ENCODE data around the gene ATP5PB. TPM values are rescaled to one million over a fixed set of nuclear protein-coding genes. Genes with fewer than 3 reads are reported as not detected.

Gene ATP5PB, protein sequence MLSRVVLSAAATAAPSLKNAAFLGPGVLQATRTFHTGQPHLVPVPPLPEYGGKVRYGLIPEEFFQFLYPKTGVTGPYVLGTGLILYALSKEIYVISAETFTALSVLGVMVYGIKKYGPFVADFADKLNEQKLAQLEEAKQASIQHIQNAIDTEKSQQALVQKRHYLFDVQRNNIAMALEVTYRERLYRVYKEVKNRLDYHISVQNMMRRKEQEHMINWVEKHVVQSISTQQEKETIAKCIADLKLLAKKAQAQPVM
- total RNA-seq (100 to 1,000 TPM; 180 to 206 TPM), polyA plus RNA-seq (ENCODE audit: insufficient read length in 6 of 6) (100 to 1,000 TPM; 263 to 319 (median 289) TPM)
- long read RNA-seq, donor 1, transcript ATP5PB-202 (7 exons, 3,156 nt) = major isoform, 101 of 154 reads
- long read RNA-seq, donor 1, partial matches to known transcripts = 44 of 154 reads
- long read RNA-seq, donor 1, other reads (novel, unspliced or antisense) = 5 of 154 reads
- long read RNA-seq, donor 2, transcript ATP5PB-201 (6 exons, 1,040 nt) = minor isoform, 7 of 136 reads
- long read RNA-seq, donor 2, transcript ATP5PB-202 (7 exons, 3,156 nt) = major isoform, 90 of 136 reads
- long read RNA-seq, donor 2, partial matches to known transcripts = 34 of 136 reads
- long read RNA-seq, donor 2, other reads (novel, unspliced or antisense) = 5 of 136 reads
- long read RNA-seq, donor 3, transcript ATP5PB-202 (7 exons, 3,156 nt) = major isoform, 114 of 135 reads
- long read RNA-seq, donor 3, partial matches to known transcripts = 20 of 135 reads
- long read RNA-seq, donor 3, other reads (novel, unspliced or antisense) = 0 of 135 reads
- long read RNA-seq, donor 4, transcript ATP5PB-202 (7 exons, 3,156 nt) = major isoform, 152 of 165 reads
- long read RNA-seq, donor 4, partial matches to known transcripts = 6 of 165 reads
- long read RNA-seq, donor 4, other reads (novel, unspliced or antisense) = 3 of 165 reads
- long read RNA-seq, donor 5, transcript ATP5PB-202 (7 exons, 3,156 nt) = major isoform, 95 of 113 reads
- long read RNA-seq, donor 5, partial matches to known transcripts = 15 of 113 reads
- long read RNA-seq, donor 5, other reads (novel, unspliced or antisense) = 0 of 113 reads
- long read RNA-seq, donor 6, transcript ATP5PB-202 (7 exons, 3,156 nt) = major isoform, 133 of 188 reads
- long read RNA-seq, donor 6, partial matches to known transcripts = 39 of 188 reads
- long read RNA-seq, donor 6, other reads (novel, unspliced or antisense) = 12 of 188 reads
- long read RNA-seq, donor 7, transcript ATP5PB-202 (7 exons, 3,156 nt) = major isoform, 72 of 85 reads
- long read RNA-seq, donor 7, partial matches to known transcripts = 11 of 85 reads
- long read RNA-seq, donor 7, other reads (novel, unspliced or antisense) = 0 of 85 reads
- long read RNA-seq, donor 8, transcript ATP5PB-202 (7 exons, 3,156 nt) = major isoform, 58 of 66 reads
- long read RNA-seq, donor 8, partial matches to known transcripts = 8 of 66 reads
- long read RNA-seq, donor 8, other reads (novel, unspliced or antisense) = 0 of 66 reads
- long read RNA-seq, donor 9 = 0 reads
- long read RNA-seq, donor 10, transcript ATP5PB-201 (6 exons, 1,040 nt) = minor isoform, 11 of 249 reads
- long read RNA-seq, donor 10, transcript ATP5PB-202 (7 exons, 3,156 nt) = major isoform, 228 of 249 reads
- long read RNA-seq, donor 10, partial matches to known transcripts = 5 of 249 reads
- long read RNA-seq, donor 10, other reads (novel, unspliced or antisense) = 5 of 249 reads
- long read RNA-seq, donor 11, transcript ATP5PB-202 (7 exons, 3,156 nt) = major isoform, 119 of 188 reads
- long read RNA-seq, donor 11, transcript ATP5PB-201 (6 exons, 1,040 nt) = minor isoform, 6 of 188 reads
- long read RNA-seq, donor 11, partial matches to known transcripts = 63 of 188 reads
- long read RNA-seq, donor 11, other reads (novel, unspliced or antisense) = 0 of 188 reads
- long read RNA-seq, donor 12, transcript ATP5PB-202 (7 exons, 3,156 nt) = major isoform, 86 of 103 reads
- long read RNA-seq, donor 12, partial matches to known transcripts = 11 of 103 reads
- long read RNA-seq, donor 12, other reads (novel, unspliced or antisense) = 6 of 103 reads

DNA sequence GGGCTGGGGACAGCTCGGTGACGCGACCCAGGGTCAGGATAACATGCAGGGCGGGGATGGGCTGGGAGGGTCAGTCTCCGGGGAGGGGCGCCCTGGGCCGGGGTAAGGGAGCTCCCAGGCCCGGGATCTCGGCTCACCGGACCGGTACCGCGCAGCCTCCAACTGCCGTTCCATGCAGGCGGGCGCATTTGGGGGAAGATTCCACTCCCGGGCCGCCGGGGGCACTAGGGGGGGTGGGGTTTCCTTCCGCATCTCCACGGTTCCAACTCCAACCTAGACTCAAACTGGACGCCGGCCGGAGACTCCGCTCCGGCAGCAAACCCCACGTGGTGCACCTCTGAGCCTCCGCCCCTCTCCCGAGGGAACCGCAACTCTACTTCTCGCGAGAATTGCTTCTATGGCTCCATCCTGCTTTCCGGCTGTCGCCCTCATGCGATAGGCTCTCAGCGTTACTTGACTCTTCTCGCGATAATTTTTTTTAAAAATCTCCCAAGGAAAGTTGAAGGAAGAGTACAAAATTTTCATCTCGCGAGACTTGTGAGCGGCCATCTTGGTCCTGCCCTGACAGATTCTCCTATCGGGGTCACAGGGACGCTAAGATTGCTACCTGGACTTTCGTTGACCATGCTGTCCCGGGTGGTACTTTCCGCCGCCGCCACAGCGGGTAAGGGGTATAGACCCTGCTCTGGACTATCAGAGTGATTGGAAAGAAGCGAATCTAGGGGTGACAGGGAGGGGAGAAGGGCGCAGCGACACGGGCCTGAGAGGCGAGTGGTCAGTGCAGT lies at the start of gene ATP5PB, which contains the start of gene WDR77:
Gene ATP5PB (plus strand): TSS at position 547 of the 785 bp plus-strand sequence. CDS start 78 bp downstream, at position 625.
Gene WDR77 (minus strand): TSS at position 339 of the 785 bp plus-strand sequence. CDS start 87 bp downstream, at position 252.
- H3K9me3 ChIP-seq = no peaks in the 10 kb centered on the region
- ATAC-seq (peak; percentile 95), DNase-seq (peak; percentile 93 to 99 (median 96))
- peak within 1 kb of the TSS; percentile 90 to 93 for H3K4me3 ChIP-seq
- TF ChIP-seq, protein P1, sequence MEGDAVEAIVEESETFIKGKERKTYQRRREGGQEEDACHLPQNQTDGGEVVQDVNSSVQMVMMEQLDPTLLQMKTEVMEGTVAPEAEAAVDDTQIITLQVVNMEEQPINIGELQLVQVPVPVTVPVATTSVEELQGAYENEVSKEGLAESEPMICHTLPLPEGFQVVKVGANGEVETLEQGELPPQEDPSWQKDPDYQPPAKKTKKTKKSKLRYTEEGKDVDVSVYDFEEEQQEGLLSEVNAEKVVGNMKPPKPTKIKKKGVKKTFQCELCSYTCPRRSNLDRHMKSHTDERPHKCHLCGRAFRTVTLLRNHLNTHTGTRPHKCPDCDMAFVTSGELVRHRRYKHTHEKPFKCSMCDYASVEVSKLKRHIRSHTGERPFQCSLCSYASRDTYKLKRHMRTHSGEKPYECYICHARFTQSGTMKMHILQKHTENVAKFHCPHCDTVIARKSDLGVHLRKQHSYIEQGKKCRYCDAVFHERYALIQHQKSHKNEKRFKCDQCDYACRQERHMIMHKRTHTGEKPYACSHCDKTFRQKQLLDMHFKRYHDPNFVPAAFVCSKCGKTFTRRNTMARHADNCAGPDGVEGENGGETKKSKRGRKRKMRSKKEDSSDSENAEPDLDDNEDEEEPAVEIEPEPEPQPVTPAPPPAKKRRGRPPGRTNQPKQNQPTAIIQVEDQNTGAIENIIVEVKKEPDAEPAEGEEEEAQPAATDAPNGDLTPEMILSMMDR (IDR thresholded peaks at IDR 0.05) = no peak
- H3K36me3 ChIP-seq = peaks cover 0 to 38% of the 10 kb centered on the region in 2 donors
- peaks cover 5 to 59% of the 10 kb centered on the region in 2 donors for H3K4me1 ChIP-seq
- H3K27ac ChIP-seq = peak within 1 kb of the TSS; percentile 78 to 86
- intact Hi-C loops (cut with DNase I) = no loop called here
- no peaks in the 10 kb centered on the region for H3K27me3 ChIP-seq

DNA sequence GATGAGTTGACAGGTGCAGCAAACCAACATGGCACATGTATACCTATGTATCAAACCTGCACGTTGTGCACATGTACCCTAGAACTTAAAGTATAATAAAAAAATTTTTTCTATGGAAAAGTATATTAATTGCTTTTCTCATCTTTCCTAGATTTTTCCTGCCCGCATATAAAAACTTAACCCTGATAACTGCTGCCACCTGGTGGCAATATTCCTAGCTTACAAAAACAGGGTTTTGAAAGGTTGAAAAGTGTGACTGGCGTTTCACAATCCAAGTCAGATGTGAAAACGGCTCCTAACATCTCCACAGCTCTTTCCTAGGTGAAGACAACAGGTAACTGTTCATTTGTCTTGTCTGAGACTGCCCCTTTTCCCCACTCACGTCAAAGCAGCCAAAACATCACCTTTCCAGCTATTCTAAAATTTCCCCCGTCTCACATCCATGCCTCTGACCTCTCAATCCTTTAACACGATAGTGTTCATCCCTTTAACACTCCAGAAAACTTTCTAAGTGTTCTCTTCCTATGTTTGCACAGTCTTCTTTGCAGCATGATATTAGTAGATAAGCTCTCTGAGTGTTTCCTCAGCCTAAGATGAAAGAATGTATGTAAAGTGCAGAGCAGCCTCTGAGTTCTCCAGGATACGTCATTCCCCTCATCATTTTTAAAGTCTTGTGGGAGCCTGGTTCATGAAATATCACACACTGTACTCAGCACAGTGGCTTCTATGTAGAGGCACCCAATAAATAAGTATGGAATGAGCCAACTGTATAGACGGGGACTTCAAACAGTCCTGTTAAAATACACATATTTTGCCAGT lies 49.3 kb upstream of the ATP5PB start:
- Histone ChIP-seq H3K4me3 (no peak overlapping the region), H3K27ac (no peak overlapping the region), H3K4me1 (no peaks in the 10 kb centered on the region), H3K36me3 (no peaks in the 10 kb centered on the region), H3K27me3 (no peaks in the 10 kb centered on the region), H3K9me3 (no peaks in the 10 kb centered on the region)
- DNase-seq (peak in 2 of 4 donors; percentile 41 to 63), ATAC-seq (peak; percentile 85)
- intact Hi-C loops (cut with DNase I) = loop anchor here in 1 of 2 donors (10.0 kb wide), 1 partner anchor 175 kb away; the partner anchor contains the start of gene CHI3L2
- TF ChIP-seq, protein P1 (IDR thresholded peaks at IDR 0.05) = peak; percentile 64 to 71

DNA sequence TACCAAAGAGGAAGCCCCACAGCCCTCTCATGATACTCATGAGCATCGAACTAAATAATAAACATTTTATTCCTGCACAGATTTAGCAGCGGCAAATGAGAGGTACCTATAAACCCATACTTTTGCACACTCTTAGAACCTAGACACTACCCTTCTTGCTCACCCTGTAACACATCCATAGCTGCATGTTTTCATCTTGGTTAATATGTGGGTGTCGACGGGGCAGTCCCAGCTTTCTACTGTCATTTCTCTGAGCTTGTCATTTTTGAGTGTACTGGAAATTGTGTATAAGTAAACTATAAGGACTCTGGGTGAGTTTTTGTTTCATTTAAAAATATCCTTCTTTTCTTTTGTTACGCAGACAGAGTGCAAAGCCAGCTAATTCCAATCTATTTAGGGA lies 47.2 kb upstream of the ATP5PB start:
- ATAC-seq = no peak
- H3K27ac ChIP-seq = no peak overlapping the region
- no peaks in the 10 kb centered on the region for H3K36me3 ChIP-seq
- TF ChIP-seq, protein P1 (IDR thresholded peaks at IDR 0.05) = no peak
- H3K4me1 ChIP-seq = peaks cover 0 to 6% of the 10 kb centered on the region in 2 donors
- DNase-seq = no peak
- intact Hi-C loops (cut with DNase I) = loop anchor here in 1 of 2 donors (10.0 kb wide), 1 partner anchor 177 kb away; the partner anchor contains the start of gene CHI3L2
- no peak overlapping the region for H3K4me3 ChIP-seq
- no peaks in the 10 kb centered on the region for H3K27me3 ChIP-seq
- no peaks in the 10 kb centered on the region for H3K9me3 ChIP-seq

Measured in left lung (tissue), 14 donors.